HG03575 (cell line): ENCODE results near the gene PTTG1.

Source experiments
- ATAC-seq: cut with Tn5 transposase; IDR thresholded peaks from one replicate; pipeline ENCODE4 v1.9.1; 2021; ENCODE audit not compliant: unreplicated experiment, insufficient number of reproducible peaks, low FRiP score; ENCODE audit errors: extremely low read depth

Gene PTTG1

DNA sequence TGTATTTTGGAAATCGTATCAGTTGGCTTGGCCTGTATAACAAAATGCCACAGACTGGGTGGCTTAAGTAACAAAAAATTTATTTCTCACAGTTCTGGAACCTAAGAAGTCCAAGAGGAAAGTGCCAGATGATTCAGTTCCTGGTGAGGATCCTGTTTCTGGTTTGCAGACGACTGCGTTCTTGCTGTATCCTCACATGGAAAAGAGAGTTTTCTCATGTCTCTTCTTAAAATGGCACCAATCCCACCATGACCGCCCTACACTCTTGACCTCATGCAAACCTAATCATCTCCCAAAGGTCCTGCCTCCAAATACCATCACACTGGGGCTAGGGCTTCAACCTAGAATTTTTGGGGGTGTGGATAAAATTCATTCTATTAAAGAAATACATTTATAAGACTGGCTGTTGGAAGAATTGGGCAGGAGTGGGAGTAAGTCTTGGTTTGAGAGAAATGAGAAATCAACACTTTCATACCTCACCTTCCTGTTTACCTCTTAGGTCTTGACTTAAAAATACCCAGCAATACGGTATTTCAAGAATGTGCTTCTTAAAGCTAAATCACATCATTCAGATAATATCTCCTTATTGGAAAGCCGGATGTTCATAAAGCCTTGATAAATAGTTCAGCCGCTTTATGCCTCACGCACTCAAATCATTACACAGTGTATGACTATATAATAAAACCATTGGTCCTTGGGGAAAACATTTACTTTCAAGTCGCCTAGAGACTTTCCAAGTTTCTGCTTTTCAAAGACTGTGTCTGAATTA lies 28.7 kb downstream of the PTTG1 start:
- ATAC-seq: peak; percentile 37

DNA sequence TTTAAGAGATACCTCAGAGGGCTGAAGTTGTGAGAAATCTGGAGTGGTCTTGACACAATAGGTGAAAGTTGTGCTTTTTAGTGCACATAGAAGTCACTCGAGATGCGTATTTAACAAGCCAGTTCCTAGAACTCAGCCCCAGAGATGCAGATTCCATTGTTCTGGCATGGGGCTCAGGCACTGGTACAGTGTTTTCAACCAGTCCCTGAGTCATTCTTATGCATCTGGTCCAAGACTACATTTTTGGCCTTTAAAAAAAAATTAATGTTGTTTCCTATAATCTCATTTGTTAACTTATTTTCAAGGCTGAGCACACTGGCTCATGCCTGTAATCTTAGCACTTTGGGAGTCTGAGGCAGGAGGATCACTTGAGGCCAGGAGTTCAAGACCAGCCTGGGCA lies 29.6 kb downstream of the PTTG1 start:
- no peak for ATAC-seq

DNA sequence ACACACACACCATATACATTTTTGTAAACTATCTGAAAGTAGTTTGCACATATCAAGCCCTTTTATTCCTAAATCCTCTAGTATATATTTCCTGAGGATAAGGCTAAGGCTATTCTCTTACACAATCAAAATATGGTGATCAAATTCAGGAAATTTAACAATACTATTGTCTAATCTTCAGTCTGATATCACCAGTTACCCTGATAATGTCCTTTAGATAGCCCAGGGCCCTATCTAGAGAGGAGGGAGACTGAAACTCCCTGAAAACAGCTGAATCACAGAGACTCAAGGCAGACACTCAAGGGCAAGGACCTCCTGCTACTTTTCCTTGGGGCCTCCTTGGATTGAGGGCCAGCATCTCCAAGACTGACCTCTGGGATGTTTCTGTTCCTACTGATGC lies 30.4 kb downstream of the PTTG1 start:
- no peak for ATAC-seq

DNA sequence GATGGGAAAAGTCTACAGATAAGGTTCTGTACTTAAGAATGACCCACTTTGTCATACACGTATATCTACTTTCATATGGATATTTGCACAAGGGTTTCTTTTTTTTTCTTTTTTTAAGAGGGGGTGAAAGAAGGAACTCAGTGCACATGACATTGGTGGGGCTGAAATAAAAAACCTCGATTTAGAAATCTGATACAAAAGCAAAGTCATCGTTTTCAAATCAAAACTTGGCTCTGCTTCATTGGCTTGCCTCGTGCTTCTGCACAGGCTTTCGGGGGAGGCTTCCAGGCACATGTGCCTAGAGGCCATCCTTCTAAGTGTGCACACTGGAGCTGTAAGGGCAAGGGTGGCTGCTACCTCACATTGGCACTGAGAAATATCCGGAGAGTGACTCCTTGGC lies 31.1 kb downstream of the PTTG1 start:
- no peak for ATAC-seq

DNA sequence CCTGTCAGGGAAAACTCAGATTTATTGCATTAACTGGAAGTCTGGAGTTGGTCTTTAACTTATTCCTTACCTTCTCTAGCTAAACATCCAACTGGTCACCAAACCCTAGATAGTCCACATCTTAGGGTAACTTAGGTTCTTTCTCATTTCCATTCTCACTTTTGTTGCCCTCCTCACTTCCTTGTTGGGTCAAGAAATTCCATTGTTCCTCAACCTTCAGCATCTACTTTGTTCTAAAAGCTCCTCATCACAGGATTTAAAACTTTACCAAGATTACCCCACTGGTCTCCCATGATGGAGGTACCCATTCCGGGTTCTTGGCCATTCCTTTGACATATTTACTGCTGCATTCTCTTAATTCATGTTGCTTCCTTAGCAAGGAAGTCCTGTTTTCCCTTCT lies 32.1 kb downstream of the PTTG1 start:
- ATAC-seq: no peak

DNA sequence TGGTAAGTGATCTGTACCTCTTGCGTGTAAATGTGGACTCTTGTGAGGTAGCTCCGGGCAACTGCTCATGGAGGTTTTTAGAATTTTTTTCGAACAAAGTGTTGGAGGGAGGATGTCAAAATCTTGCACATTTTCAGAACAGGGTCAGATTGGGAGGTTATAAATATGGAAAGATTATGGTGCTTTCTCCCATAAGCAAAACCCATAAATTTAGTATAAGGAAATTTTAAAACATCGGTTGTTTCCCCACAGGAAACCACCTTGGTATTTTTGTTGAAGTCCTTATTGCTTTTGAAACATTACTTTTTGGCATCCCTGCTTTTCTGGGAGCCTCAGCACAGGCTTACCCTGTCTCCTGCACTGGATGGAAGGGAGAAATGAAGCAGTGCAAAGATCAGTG lies 33.9 kb downstream of the PTTG1 start:
- no peak for ATAC-seq

DNA sequence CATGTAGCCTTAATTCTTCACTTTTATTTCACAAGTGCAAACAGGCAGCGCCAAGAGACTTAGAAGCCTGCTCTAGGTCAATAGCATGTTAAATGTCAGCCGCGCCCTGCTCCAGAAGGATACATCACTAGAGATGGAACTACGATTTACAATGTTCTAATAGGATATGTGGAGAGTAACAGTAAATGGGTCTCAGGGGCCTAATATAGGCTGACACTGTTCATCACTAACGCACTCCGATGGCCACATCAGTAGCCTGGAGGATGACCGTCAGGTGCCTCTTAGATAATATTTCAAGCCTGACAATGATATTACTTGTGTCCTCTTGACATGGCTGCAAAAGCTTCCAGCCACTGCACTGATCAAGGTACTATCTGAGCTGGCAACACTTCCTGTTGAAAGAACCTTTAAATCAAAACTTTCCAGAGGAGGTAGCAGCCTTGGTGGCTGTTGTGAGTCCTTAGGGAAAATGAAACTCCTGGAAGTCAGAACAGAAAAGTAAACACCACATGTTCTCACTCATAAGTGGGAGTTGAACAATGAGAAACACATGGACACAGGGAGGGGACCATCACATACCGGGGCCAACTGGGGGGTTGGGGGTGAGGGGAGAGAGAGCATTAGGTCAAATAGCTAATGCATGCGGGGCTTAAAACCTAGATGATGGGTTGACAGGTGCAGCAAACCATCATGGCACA lies 35.0 kb downstream of the PTTG1 start:
- ATAC-seq: no peak

DNA sequence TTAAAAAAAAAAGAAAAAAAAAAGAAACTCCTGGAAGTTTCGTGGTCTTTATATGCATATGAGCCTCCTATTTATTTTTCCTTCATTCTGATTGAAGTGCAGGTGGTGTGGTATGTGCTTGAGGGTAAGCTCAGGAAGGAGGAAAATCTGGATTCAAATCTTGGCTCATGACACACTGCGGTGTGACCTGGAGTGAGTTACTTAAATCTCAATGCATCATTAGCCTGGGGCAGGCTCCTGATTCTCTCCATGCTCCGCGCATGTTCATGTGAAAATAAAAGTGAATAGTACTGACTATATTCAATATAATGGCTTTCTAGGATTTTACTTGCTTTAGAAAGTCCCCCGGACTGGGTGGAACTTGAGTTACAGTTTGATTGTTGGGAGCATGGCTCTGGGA lies 35.6 kb downstream of the PTTG1 start:
- no peak for ATAC-seq

DNA sequence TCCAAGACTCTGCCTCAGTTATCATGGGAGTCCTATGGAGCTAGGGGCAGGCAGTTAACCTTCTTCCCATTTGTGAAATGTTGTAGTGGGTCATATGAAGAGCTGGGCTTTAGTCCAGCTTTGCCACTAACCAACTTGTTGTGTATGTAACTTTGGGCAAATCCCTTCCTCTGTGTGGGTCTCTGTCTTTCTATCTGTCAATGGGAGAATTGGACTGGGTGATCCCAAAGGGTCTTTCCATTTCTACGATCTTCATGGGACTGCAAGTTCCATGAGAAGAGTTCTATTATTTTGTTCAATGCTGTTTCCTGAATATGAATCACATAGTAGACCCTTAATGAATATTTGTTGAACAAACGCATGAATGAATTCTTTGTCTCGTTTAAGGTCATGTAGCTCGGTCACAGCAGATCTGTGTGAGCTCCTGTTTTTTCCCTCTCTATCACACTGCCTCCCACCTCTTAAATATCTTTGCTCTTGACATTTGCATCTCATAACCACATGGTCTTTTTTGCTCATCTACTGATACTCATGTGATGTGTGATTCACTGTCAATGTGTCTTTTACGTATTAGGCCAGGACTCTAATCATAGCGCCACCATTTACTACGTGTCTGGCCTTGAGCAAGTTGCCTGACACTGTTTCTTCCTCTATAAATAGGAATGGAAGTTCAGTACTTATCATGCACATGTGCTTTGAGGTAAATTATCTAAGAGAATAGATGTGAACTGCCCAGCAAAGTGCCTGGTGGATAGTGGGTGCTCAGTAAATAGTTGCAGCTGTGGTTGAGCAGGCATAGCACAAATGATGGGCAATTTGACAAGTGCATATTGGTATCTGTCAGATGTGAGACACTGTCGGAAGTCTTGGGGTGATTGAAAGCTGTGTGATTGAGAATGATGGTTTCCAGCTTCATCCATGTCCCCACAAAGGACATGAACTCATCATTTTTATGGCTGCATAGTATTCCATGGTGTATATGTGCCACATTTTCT lies 37.4 kb downstream of the PTTG1 start:
- peak; percentile 88 for ATAC-seq

DNA sequence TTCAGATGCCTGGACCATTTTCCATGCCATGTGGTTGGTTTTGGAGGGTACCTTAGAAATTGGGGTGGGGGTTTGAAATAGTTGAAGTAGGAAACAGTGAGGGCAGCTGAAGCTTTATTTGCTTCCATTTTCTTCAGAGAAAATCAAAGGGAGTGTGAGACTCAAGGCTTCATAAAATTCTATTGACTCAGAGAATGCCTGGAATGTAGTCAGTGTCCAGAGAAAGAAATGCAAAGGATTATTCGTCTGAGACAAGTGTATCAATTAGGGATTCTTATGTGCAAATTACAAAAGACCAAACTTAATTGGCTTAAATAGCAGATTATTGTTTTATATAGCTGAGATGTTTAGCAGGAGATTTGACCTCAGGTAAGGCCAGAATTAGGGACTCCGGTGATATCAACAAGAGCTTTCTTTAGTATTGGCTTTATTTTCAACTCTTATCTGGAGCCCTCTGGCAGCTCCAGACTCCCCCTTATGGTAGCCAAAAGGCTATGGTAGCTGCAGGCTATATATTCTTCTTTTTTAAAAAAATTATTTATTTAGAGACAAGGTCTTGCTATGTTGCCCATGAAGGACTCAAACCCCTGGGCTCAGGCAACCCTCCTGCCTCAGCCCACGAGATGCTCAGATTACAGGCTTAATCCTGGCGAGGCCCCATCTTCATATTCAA lies 38.9 kb downstream of the PTTG1 start:
- no peak for ATAC-seq

DNA sequence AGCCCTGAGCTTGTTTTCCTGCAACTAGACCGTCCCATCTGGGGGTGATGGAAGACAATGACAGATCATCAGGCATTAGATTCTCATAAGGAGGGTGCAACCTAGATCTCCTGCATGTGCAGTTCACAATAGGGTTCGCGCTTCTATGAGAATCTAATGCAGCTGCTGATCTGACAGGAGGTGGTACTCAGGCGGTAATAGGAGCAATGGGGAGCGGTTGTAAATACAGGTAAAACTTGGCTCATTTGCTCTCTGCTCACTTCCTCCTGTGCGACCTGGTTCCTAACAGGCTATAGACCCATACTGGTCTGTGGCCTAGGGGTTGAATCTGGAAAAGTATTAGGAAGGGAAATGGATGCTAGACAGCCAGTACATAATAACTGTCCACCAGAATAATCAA lies 39.7 kb downstream of the PTTG1 start:
- no peak for ATAC-seq

DNA sequence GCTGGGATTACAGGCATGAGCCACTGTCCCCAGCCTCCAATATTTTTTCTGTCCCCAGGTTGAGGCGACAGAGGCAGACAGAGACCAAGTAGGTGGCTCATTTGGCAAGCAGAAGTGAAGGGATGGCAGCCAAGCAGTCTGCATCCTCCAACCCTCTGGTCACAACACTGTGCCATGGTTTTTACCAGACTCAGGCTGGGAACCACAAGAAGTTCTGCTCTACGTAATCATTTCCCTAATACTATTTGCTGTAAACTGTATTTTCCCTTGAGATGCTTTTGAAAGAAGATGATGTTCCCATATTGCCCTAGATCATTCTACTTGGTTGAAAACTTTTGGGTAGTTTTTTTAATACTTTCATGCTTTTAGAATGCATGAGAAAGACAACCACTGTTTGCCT lies 40.5 kb downstream of the PTTG1 start:
- ATAC-seq: no peak

DNA sequence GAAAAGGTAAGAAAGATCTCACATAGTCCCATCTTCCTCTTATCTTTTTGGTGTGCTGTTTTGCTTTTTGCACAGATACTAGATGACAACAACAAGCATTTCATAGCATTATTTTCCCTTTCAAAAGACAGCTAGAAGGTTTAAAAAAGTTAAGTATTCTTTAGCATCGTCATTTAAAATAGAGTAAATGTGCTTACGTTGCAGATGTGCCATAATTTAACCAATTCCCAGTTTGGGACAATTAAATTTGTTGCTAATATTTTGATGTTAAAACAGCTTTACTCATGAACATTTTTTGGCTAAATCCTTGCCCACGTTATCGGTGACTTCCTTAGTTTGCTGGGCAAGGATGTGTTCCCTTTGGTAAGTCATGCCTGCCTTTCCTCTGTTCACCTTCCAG lies 41.6 kb downstream of the PTTG1 start:
- ATAC-seq: no peak

DNA sequence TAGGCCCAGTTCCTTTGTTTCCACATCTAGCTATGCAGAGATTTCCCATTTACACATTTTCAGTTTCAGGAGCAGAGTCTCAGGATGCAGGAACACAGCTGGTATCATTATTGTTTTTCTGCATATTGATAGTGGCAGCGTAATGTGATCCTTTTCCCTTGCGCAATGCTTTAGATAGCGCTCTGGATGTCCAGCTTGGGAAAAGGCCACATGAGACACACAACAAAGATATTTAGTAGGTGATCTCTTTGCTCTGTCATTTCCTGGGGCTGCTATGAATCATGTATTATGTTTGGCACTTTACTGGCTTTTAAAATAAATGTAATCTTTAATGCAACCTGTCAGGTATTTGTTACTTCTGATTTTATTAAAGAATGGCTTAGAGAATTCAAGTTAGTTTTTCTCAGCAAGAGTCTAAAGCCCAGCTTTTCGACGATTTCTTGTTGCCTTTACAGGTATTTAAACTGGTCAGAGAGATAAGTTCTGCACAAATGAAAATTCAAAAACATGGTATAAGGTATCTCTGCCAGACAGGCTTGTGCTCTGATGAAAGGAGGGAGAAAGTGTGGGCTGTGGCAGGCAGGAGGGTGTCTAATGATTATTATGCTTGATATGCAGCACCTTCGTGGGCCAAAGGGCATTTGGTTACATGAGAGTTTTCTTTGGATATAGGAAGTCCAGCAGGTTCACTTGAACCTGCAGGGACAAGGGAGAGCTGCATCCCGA lies 42.2 kb downstream of the PTTG1 start:
- ATAC-seq: no peak

DNA sequence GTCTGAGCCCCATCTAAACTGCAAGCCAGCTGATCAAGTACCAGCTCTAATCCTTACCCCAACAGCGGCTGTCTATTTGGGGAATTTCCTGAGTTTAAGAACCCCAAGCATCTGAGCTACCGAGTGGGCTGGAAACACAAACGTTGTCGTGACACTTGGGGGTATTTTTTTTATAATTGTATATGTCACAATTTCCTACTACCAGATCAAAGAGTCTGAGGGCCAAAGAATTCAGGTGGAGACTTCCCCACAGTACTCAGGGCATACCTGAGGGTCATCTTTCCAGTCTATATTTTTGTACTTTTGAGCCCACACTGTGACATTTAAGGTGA lies 42.8 kb downstream of the PTTG1 start:
- ATAC-seq: no peak

DNA sequence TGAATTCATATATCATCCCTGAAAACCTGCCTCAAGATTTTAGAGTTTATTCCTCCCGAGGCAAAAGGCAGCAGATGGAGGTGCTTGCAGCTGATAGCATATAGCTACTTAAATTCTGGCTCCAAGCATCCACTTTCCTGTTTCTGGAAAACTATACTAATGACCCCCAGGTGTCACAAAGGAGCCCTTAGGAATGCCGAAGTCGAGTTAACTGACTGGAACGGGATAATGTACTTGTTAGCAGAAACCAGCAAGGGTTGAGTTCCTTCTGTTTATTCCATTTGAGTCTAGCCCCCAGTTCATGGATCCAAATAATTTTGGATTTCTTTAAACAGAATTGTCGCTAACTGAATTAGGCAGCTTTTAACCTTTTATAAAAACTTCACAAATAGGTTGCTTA lies 44.5 kb downstream of the PTTG1 start:
- no peak for ATAC-seq

DNA sequence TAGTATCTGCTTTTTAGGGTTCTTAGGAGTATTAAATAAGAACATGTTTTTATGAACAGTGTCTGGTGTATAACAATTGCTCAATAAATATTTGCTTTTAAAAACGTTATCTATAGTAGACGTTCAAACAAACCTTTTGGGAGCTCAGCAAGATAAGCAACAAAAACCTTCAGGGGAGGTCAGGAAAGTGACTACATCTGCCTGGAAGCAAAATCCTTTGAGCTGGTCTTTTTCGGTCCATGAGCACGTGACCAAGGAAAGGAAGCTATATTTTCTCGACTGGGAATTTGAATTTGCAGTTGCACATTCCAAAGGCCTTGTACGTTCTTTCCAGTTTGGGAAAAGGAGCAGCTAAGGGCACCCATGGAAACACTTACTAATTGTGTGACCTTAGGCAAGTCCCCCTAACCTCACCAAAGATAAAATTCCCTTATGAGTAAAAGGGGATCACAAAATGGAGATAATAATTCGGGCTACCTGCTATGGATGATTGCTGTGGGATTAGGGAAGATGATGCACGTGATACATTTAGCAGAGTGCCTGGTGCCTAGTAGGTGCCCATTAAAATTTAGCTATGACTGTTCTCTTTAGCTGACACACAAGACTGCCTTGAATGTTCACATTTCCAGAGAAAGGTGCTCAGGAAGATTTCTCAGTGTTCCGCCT lies 45.4 kb downstream of the PTTG1 start:
- no peak for ATAC-seq
